ENCODE results near the gene CREBZF.

DNA sequence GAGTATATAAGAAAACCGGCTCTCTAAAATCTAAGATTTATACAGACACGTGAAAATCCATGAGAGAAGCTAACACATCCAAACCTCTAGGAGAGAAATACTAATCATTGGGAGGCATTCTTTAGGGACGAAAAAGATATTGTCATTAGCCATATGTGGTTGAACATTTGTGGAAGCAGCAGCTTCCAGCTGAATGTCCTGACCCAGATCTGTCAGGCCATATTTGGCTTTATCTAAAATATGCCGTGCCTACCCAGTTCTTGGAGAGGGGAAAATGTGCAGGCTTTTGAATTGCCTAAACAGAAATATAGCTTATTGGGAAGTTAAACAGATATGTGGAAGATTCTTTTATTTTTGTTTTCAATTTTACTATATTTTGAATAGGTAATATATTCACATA lies 14.6 kb upstream of the CREBZF start:
- TF ChIP-seq, protein P1, sequence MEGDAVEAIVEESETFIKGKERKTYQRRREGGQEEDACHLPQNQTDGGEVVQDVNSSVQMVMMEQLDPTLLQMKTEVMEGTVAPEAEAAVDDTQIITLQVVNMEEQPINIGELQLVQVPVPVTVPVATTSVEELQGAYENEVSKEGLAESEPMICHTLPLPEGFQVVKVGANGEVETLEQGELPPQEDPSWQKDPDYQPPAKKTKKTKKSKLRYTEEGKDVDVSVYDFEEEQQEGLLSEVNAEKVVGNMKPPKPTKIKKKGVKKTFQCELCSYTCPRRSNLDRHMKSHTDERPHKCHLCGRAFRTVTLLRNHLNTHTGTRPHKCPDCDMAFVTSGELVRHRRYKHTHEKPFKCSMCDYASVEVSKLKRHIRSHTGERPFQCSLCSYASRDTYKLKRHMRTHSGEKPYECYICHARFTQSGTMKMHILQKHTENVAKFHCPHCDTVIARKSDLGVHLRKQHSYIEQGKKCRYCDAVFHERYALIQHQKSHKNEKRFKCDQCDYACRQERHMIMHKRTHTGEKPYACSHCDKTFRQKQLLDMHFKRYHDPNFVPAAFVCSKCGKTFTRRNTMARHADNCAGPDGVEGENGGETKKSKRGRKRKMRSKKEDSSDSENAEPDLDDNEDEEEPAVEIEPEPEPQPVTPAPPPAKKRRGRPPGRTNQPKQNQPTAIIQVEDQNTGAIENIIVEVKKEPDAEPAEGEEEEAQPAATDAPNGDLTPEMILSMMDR (IDR thresholded peaks at IDR 0.05; ENCODE audit: insufficient read depth, low read depth, low read length) = no peak
- TF ChIP-seq EZH2 (IDR thresholded peaks at IDR 0.05; ENCODE audit: insufficient read depth, low read length) = no peak
